NK-92 (cell line): ENCODE data around the gene PUM1.

Experiments
- DNase-seq: peaks from one replicate; lab custom pipeline; 2025; ENCODE audit not compliant: unreplicated experiment; lab: John Stamatoyannopoulos, UW

The PUM1 gene

DNA sequence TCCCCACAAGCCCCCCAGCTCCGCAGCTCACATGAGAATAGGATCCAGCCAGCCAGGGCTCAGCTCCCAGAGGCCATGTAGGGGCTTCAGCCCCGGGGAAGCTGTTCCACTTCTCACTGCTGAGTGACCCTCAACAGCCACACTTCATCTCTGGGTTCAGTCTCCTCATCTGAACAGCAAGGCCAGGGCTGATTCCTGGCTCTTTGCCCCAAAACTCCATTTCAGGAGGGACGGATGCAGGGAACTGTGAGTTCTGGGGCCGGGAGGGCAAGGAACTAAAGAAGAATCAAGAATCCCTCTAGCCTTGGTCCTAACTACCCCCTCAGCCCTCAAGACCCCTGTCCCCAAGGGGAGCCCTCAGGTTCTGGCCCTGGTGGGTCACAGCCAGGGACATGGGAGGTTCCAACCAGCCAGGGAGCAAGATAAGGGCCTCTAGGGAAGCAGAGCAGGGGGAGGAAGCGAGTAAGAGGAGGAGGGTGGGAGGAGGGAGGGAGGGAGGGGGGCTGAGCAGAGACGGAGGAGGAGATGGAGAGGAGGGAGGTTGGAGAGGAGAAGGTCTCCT, 170.1 kb downstream of the PUM1 start:
- no peak for DNase-seq

- no peak for DNase-seq
Observed at GRCh38 chr1:30894508-30894973, 171.0 kb downstream of the PUM1 start.

DNA sequence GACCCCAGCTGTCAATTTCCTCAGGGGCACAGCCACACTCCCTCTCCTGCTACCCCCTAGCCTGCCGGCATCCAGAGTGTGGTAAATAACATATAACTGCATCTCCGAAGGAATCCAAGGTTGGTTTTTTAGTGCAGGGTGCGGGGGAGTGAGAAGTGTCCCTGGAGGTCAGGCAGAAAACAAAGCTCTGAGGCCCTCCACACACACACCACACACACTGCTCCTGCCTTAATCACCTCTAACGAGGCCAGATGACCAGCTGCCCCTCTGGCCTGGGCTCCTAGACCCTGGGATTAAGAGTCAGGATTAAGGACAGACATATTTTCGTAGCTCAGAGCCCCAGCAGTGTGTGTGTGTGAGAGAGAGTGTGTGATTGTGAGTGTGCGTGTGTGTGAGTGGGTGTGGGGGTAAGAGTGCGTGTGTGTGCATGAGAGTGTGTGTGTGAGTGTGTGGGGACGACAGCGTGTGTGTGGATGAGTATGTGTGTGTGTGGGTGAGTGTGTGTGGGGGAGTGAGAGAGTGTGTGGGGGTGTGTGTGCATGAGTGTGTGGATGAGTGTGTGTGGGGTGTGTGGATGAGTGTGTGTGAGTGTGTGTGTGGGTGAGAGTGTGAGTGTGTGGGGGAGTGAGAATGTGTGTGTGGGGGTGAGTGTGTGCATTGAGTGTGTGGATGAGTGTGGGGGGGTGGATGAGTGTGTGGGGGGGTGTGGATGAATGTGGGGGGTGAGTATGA, 171.6 kb downstream of the PUM1 start:
- DNase-seq, result no peak

- DNase-seq, result no peak
Observed at GRCh38 chr1:30892671-30893073, 172.8 kb downstream of the PUM1 start.

GRCh38 chr1:30891227-30891552, 174.3 kb downstream of the PUM1 start:
- DNase-seq, result no peak

GRCh38 chr1:30890502-30891226, 174.9 kb downstream of the PUM1 start:
- no peak for DNase-seq

- no peak for DNase-seq
Observed at GRCh38 chr1:30889511-30889910, 176.0 kb downstream of the PUM1 start.

DNA sequence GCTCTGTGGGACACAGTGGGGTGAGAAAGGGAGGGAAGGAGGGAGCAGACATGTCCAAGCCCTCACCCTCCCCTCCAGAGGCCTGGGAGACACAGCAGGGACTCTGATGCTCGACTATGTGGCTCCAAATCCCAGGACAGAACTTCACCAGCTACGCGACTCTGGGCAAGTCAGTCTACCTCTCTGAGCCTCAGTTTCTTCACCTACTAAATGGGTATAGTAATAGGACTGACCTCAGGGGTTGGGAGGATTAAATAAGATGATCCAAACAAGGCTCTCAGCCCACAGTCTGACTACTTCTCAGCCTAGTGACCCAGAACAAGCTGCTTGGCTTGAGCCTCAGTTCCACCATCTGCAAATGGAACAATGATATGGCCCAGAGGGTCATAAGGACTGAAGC, 176.5 kb downstream of the PUM1 start:
- no peak for DNase-seq

DNA sequence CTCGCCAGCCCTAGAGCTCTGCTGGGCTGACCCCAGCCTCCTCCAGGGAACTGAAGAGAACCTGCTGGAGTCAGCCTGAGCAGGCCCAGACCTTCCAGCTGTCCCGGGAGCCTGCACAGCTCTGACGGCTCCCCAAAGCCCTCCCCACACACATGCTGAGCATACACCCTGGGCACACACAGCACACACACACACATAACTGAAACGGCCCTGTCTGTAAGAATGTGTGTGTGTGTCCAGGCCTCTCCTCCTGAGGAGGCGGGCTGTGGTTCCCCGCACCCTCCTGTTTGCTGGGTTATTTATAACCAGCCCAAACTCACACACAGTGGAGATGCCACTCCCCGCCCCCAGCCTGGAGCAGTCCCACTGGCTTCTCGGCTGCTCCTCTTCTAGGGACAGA, 177.1 kb downstream of the PUM1 start:
- no peak for DNase-seq

GRCh38 chr1:30887485-30888315, 177.8 kb downstream of the PUM1 start:
- DNase-seq, result no peak

GRCh38 chr1:30886710-30887428, 178.6 kb downstream of the PUM1 start:
- no peak for DNase-seq

DNA sequence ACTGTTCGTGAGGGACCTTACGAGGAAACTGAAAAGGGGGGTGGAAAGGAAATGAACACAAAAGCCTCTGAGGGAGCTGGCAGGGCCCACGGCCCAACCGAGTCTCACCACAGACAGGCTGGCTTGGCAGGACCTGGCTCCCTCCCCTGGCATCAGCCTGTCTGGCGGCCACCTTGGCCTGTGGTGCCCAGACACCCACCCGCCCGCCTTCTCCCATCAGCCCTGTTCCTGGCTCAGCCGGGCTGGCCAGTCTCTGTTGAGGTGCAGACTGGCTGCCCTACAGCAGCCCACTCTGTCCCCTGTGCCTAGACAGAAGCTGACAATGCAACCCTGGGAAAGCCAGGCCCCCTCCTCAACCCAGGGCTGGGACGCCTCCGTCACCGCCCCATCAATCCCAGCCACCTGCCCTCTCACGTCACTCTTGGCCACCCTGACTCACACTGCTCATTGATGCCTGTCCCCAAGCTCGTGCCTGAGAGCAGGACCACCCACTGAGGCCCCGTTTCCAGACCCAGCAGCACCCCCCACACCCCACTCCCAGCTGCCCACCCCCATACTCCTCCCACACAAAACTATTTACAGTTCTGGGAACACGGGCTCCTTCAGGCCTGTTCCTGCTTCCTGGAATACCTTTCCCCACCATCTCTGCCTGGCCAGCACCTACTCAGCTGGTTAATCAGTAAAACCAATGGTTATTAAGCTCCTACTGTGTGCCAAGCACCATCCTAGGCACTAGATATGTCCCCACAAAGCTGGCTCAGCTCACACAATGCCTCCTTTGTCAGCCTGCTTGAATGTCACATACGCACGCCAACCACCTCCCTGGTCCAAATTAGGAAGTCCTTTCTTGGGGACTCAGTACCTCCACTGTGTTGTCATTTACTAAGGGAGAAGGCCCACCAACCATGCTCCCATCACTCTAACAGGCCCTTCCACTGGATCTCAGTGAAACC, 179.7 kb downstream of the PUM1 start:
- no peak for DNase-seq

- no peak for DNase-seq
Observed at GRCh38 chr1:30884723-30885122, 180.8 kb downstream of the PUM1 start.

DNA sequence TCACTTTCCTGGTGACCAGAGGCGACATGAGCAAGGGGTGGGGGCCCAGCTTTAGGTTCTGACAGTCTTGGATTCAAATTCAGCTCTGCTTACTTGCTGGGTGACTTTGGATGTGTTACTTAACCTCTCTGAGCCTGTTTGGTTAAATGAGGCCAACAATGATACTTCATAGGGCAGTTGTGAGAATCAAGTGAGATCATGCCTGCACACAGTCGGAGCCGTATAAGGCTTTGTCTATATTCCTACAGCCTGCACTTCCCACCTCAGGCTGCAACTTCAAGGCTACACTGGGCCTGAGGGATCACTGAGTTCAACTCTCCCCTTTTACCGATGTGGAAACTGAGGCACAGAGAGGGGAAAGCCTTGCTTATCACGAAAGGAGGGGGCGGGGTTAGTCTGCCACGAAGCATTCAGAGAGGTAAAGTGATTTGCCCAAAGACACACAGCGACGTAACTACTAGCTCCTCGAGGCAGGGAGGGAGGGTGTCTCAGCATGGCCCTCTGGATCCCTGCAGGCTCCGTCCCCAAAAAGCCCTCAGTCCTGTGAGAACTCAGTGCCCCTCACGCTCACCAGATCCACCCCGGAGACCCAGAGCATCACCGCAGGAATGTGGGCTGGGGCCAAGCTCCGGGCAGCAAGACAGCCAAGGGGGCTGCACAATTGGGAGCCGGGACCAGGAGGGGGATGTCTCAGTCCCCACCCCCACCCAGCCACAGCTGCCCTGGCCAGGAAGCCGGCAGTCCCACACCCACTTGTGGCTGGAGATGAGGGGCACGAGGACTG, 181.9 kb downstream of the PUM1 start:
- no peak for DNase-seq

DNA sequence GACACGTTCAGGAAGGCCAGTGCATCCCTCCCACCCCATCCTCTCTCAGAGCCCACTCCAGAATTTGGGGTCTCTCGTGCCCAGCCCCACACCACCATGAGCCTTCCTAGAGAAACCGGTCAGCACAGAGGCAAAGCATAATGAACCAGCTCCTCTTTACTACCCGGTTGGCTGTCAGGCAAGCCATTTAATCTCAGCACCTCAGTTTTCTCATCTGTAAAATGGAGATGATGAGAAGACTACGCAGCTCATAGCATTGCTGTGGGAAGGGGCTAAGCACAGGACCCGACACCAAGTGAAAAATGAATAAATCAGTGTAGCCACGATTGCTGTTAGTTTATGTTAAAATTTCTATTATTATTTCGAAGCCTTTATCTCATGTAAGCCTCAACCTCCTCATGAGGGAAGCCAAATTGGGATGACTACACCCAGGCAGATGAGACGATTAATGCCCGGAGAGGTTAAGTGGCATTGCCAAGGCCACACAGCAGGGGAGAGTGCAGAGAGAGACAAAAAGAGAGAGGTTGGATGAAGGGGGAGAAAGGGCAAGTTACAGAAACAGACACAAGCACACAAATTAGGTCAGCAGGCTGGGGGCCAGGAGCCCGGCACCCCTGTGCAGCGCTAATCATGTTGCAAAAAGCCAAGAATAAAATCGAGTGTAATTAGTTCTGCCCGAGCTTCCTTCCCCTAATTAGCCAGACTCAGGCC, 182.7 kb downstream of the PUM1 start:
- DNase-seq, result no peak
